Trophoblast cell (in vitro differentiated cells and primary cell): ENCODE measurements around the gene GRB10.
A peak's percentile ranks its signal among the peaks of the same experiment; 100 is the strongest.

Experiments used
- DNase-seq, 2 donors: peaks; one replicate each; pipeline ENCODE4 v3.0.0-alpha.2; 2016
- H2AFZ ChIP-seq: 2 replicates; pipeline ENCODE4 v1.6.1; 2013; ENCODE audit warnings: low read length, moderate library complexity, mild to moderate bottlenecking; ENCODE audit not compliant: insufficient read depth, poor library complexity
- H2AK5ac ChIP-seq: 2 replicates; pipeline ENCODE4 v1.6.1; 2013; ENCODE audit warnings: mild to moderate bottlenecking, low read length
- H2BK120ac ChIP-seq: 2 replicates; pipeline ENCODE4 v1.6.1; 2013; ENCODE audit warnings: low read length, mild to moderate bottlenecking, moderate library complexity; ENCODE audit not compliant: insufficient read depth, poor library complexity
- H2BK12ac ChIP-seq: 2 replicates; pipeline ENCODE4 v1.6.1; 2013; ENCODE audit warnings: mild to moderate bottlenecking, low read length, moderate library complexity
- H2BK5ac ChIP-seq: 2 replicates; pipeline ENCODE4 v1.6.1; 2013; ENCODE audit warnings: low read length, low read depth, moderate library complexity, mild to moderate bottlenecking; ENCODE audit not compliant: poor library complexity
- H3K14ac ChIP-seq: 2 replicates; pipeline ENCODE4 v1.6.1; 2013; ENCODE audit warnings: mild to moderate bottlenecking, low read length
- H3K18ac ChIP-seq: 2 replicates; pipeline ENCODE4 v1.6.1; 2013; ENCODE audit warnings: mild to moderate bottlenecking, low read length
- H3K23ac ChIP-seq: 2 replicates; pipeline ENCODE4 v1.6.1; 2013; ENCODE audit warnings: low read length
- H3K27ac ChIP-seq: 2 replicates; pipeline ENCODE4 v1.5.1; 2013; ENCODE audit warnings: low read depth, mild to moderate bottlenecking, inconsistent platforms, low read length, moderate library complexity
- H3K27me3 ChIP-seq: 2 replicates; pipeline ENCODE4 v1.6.1; 2013; ENCODE audit warnings: inconsistent platforms, mild to moderate bottlenecking, low read length, moderate library complexity; ENCODE audit not compliant: insufficient read depth
- H3K36me3 ChIP-seq, 2 experiments: 1 replicate in 1 of 2; 2 replicates in 1 of 2; pipeline ENCODE4 v1.6.1; 2013; ENCODE audit warnings: low read length in 2 of 2, mild to moderate bottlenecking in 2 of 2, moderate library complexity in 1 of 2; ENCODE audit not compliant: insufficient read depth in 2 of 2, control insufficient read depth in 1 of 2
- H3K4ac ChIP-seq: 2 replicates; pipeline ENCODE4 v1.6.1; 2013; ENCODE audit warnings: low read depth, mild to moderate bottlenecking, low read length, moderate library complexity
- H3K4me1 ChIP-seq, 2 experiments: 1 replicate in 1 of 2; 2 replicates in 1 of 2; pipeline ENCODE4 v1.6.1; 2013; ENCODE audit warnings: low read length in 2 of 2, mild to moderate bottlenecking in 2 of 2, moderate library complexity in 1 of 2; ENCODE audit not compliant: insufficient read depth in 2 of 2, control insufficient read depth in 1 of 2
- H3K4me2 ChIP-seq: 2 replicates; pipeline ENCODE4 v1.6.1; 2013; ENCODE audit warnings: inconsistent platforms, mild to moderate bottlenecking, low read length, moderate library complexity
- H3K4me3 ChIP-seq: 2 replicates; pipeline ENCODE4 v1.5.1; 2013; ENCODE audit warnings: mild to moderate bottlenecking, low read depth, low read length, inconsistent platforms
- H3K79me1 ChIP-seq: one replicate; pipeline ENCODE4 v1.6.1; 2013; ENCODE audit warnings: low read length
- H3K79me2 ChIP-seq: 2 replicates; pipeline ENCODE4 v1.6.1; 2013; ENCODE audit warnings: low read length, mild to moderate bottlenecking; ENCODE audit not compliant: control insufficient read depth, insufficient read depth, poor library complexity
- H3K9ac ChIP-seq: 2 replicates; pipeline ENCODE4 v1.6.1; 2013; ENCODE audit warnings: mild to moderate bottlenecking, low read length
- H3K9me3 ChIP-seq: 2 replicates; pipeline ENCODE4 v1.6.1; 2013; ENCODE audit warnings: low read depth, mild to moderate bottlenecking, control low read depth, inconsistent platforms, low read length; ENCODE audit not compliant: insufficient read depth
- H4K12ac ChIP-seq: 2 replicates; pipeline ENCODE4 v1.6.1; 2013; ENCODE audit warnings: low read depth, mild to moderate bottlenecking, low read length, moderate library complexity
- H4K8ac ChIP-seq: 2 replicates; pipeline ENCODE4 v1.6.1; 2013; ENCODE audit warnings: low read depth, mild to moderate bottlenecking, low read length, moderate library complexity
- H4K91ac ChIP-seq: one replicate; pipeline ENCODE4 v1.6.1; 2013; ENCODE audit warnings: low read depth, mild to moderate bottlenecking, low read length, moderate library complexity
- WGBS: extraction: QIAGEN DNeasy Blood & Tissue Kit; methylation state at CpG from one replicate; pipeline ENCODE4 v1.1.7; 2013; ENCODE audit warnings: missing lambda C conversion rate; ENCODE audit not compliant: insufficient read length, insufficient coverage; ENCODE audit errors: extremely low coverage; 5-methylcytosine and 5-hydroxymethylcytosine counted together

GRB10 gene

GRCh38 chr7:50682573-50682972 is 100.1 kb downstream of the GRB10 start:
- H3K4me2 ChIP-seq: no peak overlapping the region
- H3K18ac ChIP-seq: no peak overlapping the region
- H2BK12ac ChIP-seq: no peak overlapping the region
- no peak overlapping the region for H3K9ac ChIP-seq
- no CpG with 5 or more reads among the region's 1 CpG for WGBS
- peaks cover 3% of the 10 kb centered on the region for H3K79me1 ChIP-seq
- H3K23ac ChIP-seq: no peak overlapping the region
- no peaks in the 10 kb centered on the region for H3K79me2 ChIP-seq
- no peak overlapping the region for H3K4ac ChIP-seq
- no peak overlapping the region for H3K27ac ChIP-seq
- no peak overlapping the region for H2AFZ ChIP-seq
- H3K14ac ChIP-seq: no peak overlapping the region
- H3K9me3 ChIP-seq: no peaks in the 10 kb centered on the region
- no peak overlapping the region for H2BK5ac ChIP-seq
- peaks cover 2 to 5% of the 10 kb centered on the region in 2 experiments for H3K36me3 ChIP-seq
- no peak overlapping the region for H2AK5ac ChIP-seq
- H3K4me1 ChIP-seq: peaks cover 7 to 12% of the 10 kb centered on the region in 2 experiments
- no peak overlapping the region for H2BK120ac ChIP-seq
- H4K91ac ChIP-seq: no peak overlapping the region
- H3K27me3 ChIP-seq: no peaks in the 10 kb centered on the region
- no peak overlapping the region for H4K12ac ChIP-seq
- DNase-seq: no peak
- H3K4me3 ChIP-seq: no peak overlapping the region
- no peak overlapping the region for H4K8ac ChIP-seq

GRCh38 chr7:50682079-50682478 is 100.6 kb downstream of the GRB10 start:
- no peak overlapping the region for H2BK5ac ChIP-seq
- H3K36me3 ChIP-seq: peaks cover 0 to 2% of the 10 kb centered on the region in 2 experiments
- H3K27me3 ChIP-seq: no peaks in the 10 kb centered on the region
- H2BK12ac ChIP-seq: no peak overlapping the region
- H3K4ac ChIP-seq: no peak overlapping the region
- no CpG with 5 or more reads among the region's 4 CpGs for WGBS
- H2AFZ ChIP-seq: no peak overlapping the region
- no peak overlapping the region for H4K12ac ChIP-seq
- no peak overlapping the region for H3K23ac ChIP-seq
- no peak overlapping the region for H2AK5ac ChIP-seq
- no peak overlapping the region for H2BK120ac ChIP-seq
- DNase-seq: no peak
- H3K79me1 ChIP-seq: peaks cover 3% of the 10 kb centered on the region
- no peak overlapping the region for H4K8ac ChIP-seq
- H3K9me3 ChIP-seq: no peaks in the 10 kb centered on the region
- H3K9ac ChIP-seq: no peak overlapping the region
- no peak overlapping the region for H3K27ac ChIP-seq
- peaks cover 7 to 10% of the 10 kb centered on the region in 2 experiments for H3K4me1 ChIP-seq
- no peak overlapping the region for H3K4me3 ChIP-seq
- no peaks in the 10 kb centered on the region for H3K79me2 ChIP-seq
- no peak overlapping the region for H3K18ac ChIP-seq
- no peak overlapping the region for H3K4me2 ChIP-seq
- H3K14ac ChIP-seq: no peak overlapping the region
- H4K91ac ChIP-seq: no peak overlapping the region

- no peak overlapping the region for H4K8ac ChIP-seq
- H3K4me1 ChIP-seq: peaks cover 11 to 13% of the 10 kb centered on the region in 2 experiments
- peaks cover 0 to 2% of the 10 kb centered on the region in 2 experiments for H3K36me3 ChIP-seq
- no peak overlapping the region for H2AFZ ChIP-seq
- H3K4me3 ChIP-seq: no peak overlapping the region
- H3K9ac ChIP-seq: no peak overlapping the region
- no peak for DNase-seq
- H3K27ac ChIP-seq: no peak overlapping the region
- peaks cover 3% of the 10 kb centered on the region for H3K79me1 ChIP-seq
- H3K27me3 ChIP-seq: no peaks in the 10 kb centered on the region
- H2BK12ac ChIP-seq: no peak overlapping the region
- no peak overlapping the region for H2AK5ac ChIP-seq
- H3K9me3 ChIP-seq: no peaks in the 10 kb centered on the region
- H3K4me2 ChIP-seq: no peak overlapping the region
- no peak overlapping the region for H2BK5ac ChIP-seq
- H3K18ac ChIP-seq: no peak overlapping the region
- no peak overlapping the region for H3K14ac ChIP-seq
- H3K79me2 ChIP-seq: no peaks in the 10 kb centered on the region
- no CpG with 5 or more reads among the region's 8 CpGs for WGBS
- no peak overlapping the region for H4K12ac ChIP-seq
- H4K91ac ChIP-seq: no peak overlapping the region
- H3K23ac ChIP-seq: no peak overlapping the region
- no peak overlapping the region for H2BK120ac ChIP-seq
- H3K4ac ChIP-seq: no peak overlapping the region
Observed at GRCh38 chr7:50681432-50682045, 101.2 kb downstream of the GRB10 start.

GRCh38 chr7:50679218-50680007 is 103.3 kb downstream of the GRB10 start:
- Histone ChIP-seq H2BK120ac (no peak overlapping the region), H3K27me3 (no peaks in the 10 kb centered on the region), H2AK5ac (no peak overlapping the region), H3K23ac (no peak overlapping the region), H4K12ac (no peak overlapping the region), H4K8ac (no peak overlapping the region), H3K14ac (no peak overlapping the region), H3K9me3 (no peaks in the 10 kb centered on the region), H3K18ac (no peak overlapping the region), H3K79me1 (no peaks in the 10 kb centered on the region), H3K9ac (no peak overlapping the region), H3K4ac (no peak overlapping the region), H3K4me1 (peaks cover 3 to 4% of the 10 kb centered on the region in 2 experiments), H2BK12ac (no peak overlapping the region), H3K4me3 (no peak overlapping the region), H3K27ac (no peak overlapping the region), H2BK5ac (no peak overlapping the region), H3K4me2 (no peak overlapping the region), H3K79me2 (no peaks in the 10 kb centered on the region), H3K36me3 (peaks cover 0 to 4% of the 10 kb centered on the region in 2 experiments), H4K91ac (no peak overlapping the region), H2AFZ (no peak overlapping the region)
- WGBS: no CpG with 5 or more reads among the region's 7 CpGs
- peak in 1 of 2 donors; percentile 62 for DNase-seq
